GM15510 (cell line): ENCODE data around the gene ZNF860.

ENCODE experiments used
- POLR2A ChIP-seq: IDR thresholded peaks from 3 replicates; pipeline ENCODE4 v1.6.1; 2011; ENCODE audit warnings: borderline replicate concordance; ENCODE audit not compliant: insufficient read length; ENCODE audit errors: extremely low read depth

The ZNF860 gene

GRCh38 chr3:31957106-31957505 lies 24.4 kb upstream of the ZNF860 start:
- TF ChIP-seq POLR2A = no peak

GRCh38 chr3:31958701-31959152 lies 22.8 kb upstream of the ZNF860 start:
- TF ChIP-seq POLR2A = no peak

- TF ChIP-seq POLR2A = no peak
Observed at GRCh38 chr3:31959251-31959650, 22.3 kb upstream of the ZNF860 start.

- TF ChIP-seq POLR2A = no peak
Observed at GRCh38 chr3:31959951-31960792, 21.4 kb upstream of the ZNF860 start.

- no peak for TF ChIP-seq POLR2A
Observed at GRCh38 chr3:31960793-31961431, 20.6 kb upstream of the ZNF860 start.

GRCh38 chr3:31962801-31963205 lies 18.7 kb upstream of the ZNF860 start:
- no peak for TF ChIP-seq POLR2A

GRCh38 chr3:31966978-31967591 lies 14.5 kb upstream of the ZNF860 start:
- TF ChIP-seq POLR2A = no peak

GRCh38 chr3:31967592-31967991 lies 14.0 kb upstream of the ZNF860 start:
- no peak for TF ChIP-seq POLR2A

- TF ChIP-seq POLR2A = no peak
Observed at GRCh38 chr3:31968369-31968926, 13.1 kb upstream of the ZNF860 start.

- no peak for TF ChIP-seq POLR2A
Observed at GRCh38 chr3:31968927-31969418, 12.6 kb upstream of the ZNF860 start.

GRCh38 chr3:31971607-31972006 lies 9.9 kb upstream of the ZNF860 start:
- TF ChIP-seq POLR2A = no peak

GRCh38 chr3:31973081-31973480 lies 8.5 kb upstream of the ZNF860 start:
- no peak for TF ChIP-seq POLR2A

- no peak for TF ChIP-seq POLR2A
Observed at GRCh38 chr3:31973837-31974236, 7.7 kb upstream of the ZNF860 start.

GRCh38 chr3:31974471-31974870 lies 7.1 kb upstream of the ZNF860 start:
- no peak for TF ChIP-seq POLR2A

- TF ChIP-seq POLR2A = no peak
Observed at GRCh38 chr3:31974964-31975363, 6.6 kb upstream of the ZNF860 start.
